ENCODE data around the gene SLC7A8.
A peak's percentile ranks its signal among the peaks of the same experiment; 100 is the strongest.

Gene SLC7A8

DNA sequence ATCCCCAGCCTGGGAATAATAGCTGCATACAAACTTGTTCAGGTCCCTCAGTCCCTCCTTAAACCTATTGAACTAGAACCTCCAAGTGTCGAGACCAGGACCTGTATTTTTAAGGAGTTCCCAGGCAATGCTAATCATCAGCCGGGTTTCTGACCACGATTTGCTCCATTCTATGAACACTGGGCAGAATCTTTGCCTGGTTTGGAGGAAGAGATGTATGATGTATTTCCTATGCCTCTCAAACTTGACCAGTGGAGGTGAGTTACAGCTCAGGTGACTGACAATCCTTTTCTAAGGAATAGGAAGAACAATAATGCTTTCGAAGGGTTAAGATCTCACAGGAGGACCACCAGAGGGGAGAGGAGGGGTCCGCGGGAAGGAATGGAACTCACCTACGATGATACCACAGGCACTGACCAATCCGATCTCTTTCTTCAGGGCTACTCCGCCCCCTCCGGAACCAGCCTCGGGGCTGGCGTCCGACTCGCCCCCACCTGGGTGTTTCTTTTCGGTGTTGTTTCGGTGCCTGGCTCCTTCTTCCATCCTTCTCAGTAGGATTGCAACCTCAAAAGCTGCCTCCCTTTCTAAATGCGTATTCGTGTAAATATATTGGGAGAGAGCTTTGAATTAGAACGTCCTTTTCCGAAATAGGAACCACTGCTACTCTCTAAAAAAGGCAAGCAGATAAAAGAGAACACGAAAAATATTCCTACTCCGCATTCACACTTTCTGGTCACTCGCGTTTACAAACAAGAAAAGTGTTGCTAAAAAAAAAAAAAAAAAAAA lies 895 bp downstream of the SLC7A8 start:
- no peaks in the 10 kb centered on the region for H3K9me3 ChIP-seq (ENCODE audit: control insufficient read depth, low read length)
- H3K4me1 ChIP-seq (ENCODE audit: control insufficient read depth, insufficient read depth, low read length, poor library complexity, severe bottlenecking), result no peaks in the 10 kb centered on the region
- no peak overlapping the region for H3K27ac ChIP-seq (ENCODE audit: low read depth, low read length, severe bottlenecking)
- H3K4me3 ChIP-seq (ENCODE audit: extremely low read depth, insufficient read depth, low read length, poor library complexity, severe bottlenecking), result peak overlapping the region; percentile 46
- no peaks in the 10 kb centered on the region for H3K36me3 ChIP-seq (ENCODE audit: control insufficient read depth, insufficient read depth, low read length)
- WGBS, 2 experiments (ENCODE audit: insufficient coverage in 2 of 2), result 0 to 1% methylated on average over 12 to 14 of the region's 24 CpGs

DNA sequence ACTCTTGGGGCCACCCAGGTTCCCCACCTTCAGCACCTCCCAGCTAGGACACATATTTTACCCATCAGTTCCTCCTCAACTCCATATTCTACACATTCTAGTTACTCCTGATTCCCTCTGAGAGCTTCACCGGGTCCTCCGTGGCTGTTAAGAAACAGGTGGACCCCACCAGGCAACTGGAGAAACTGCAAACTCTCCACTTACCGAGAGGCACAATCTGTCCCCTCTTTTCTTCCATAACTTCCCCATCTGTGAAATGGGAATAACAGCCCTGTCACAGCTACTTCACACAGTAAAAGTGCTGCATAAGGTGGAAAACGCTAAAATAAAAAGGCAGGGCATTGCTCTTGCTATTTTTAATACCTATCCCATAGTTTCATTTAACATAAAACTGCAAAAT lies 1.5 kb downstream of the SLC7A8 start:
- H3K9me3 ChIP-seq (ENCODE audit: control insufficient read depth, low read length), result no peaks in the 10 kb centered on the region
- H3K4me3 ChIP-seq (ENCODE audit: extremely low read depth, insufficient read depth, low read length, poor library complexity, severe bottlenecking), result peak overlapping the region; percentile 46
- H3K27ac ChIP-seq (ENCODE audit: low read depth, low read length, severe bottlenecking), result no peak overlapping the region
- H3K4me1 ChIP-seq (ENCODE audit: control insufficient read depth, insufficient read depth, low read length, poor library complexity, severe bottlenecking), result no peaks in the 10 kb centered on the region
- WGBS, 2 experiments (ENCODE audit: insufficient coverage in 2 of 2), result 26% methylated on average over 3 of the region's 4 CpGs; no CpG with 5 or more reads in 1 of the 2 experiments
- no peaks in the 10 kb centered on the region for H3K36me3 ChIP-seq (ENCODE audit: control insufficient read depth, insufficient read depth, low read length)

DNA sequence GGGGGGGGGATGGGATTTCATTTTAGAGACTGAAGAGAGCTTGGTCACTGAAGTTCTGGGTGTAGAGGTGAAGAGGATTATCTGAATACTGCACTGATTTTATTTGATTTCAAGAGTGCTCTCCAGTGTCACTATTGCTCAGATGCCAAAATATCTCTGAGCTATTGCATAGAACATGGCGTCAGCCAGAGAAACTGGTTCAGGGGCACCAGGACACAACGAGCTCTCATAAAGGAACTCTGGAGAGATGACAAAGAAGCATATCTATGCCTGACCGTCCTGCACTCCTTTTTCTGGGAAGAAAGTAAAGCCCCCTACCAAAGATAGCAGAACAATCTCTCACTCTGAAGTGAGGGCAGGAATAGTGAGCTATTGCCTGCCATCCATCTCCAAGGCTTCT lies 2.0 kb downstream of the SLC7A8 start:
- H3K36me3 ChIP-seq (ENCODE audit: control insufficient read depth, insufficient read depth, low read length), result no peaks in the 10 kb centered on the region
- 55 to 61% methylated on average over 3 of the region's 3 CpGs for WGBS, 2 experiments (ENCODE audit: insufficient coverage in 2 of 2)

DNA sequence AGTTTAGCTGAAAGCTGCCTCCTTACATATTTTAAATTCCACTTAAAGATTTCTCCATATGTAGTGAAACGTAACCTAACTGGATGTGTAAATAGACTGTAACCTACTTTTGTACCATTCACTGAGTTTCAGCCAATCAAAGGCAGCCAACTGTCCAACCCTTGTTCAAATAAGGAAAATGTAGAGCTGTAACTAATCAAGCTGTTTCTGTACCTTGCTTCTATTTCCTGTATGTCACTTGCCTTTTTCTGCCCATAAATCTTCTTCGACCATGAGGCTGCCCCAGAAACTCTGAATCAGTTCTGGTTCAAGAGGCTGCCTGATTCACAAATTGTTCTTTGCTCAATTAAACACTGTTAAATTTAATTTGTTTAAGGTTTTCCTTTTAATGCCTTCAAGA lies 6.3 kb downstream of the SLC7A8 start:
- no peak overlapping the region for H3K4me3 ChIP-seq (ENCODE audit: extremely low read depth, insufficient read depth, low read length, poor library complexity, severe bottlenecking)
- peaks cover 14% of the 10 kb centered on the region for H3K4me1 ChIP-seq (ENCODE audit: control insufficient read depth, insufficient read depth, low read length, poor library complexity, severe bottlenecking)
- H3K9me3 ChIP-seq (ENCODE audit: control insufficient read depth, low read length), result no peaks in the 10 kb centered on the region
- H3K36me3 ChIP-seq (ENCODE audit: control insufficient read depth, insufficient read depth, low read length), result no peaks in the 10 kb centered on the region
- H3K27ac ChIP-seq (ENCODE audit: low read depth, low read length, severe bottlenecking), result no peak overlapping the region
- WGBS, 2 experiments (ENCODE audit: insufficient coverage in 2 of 2), result 100% methylated on average over 1 of the region's 2 CpGs; no CpG with 5 or more reads in 1 of the 2 experiments

More for the DNA sequence above, 2.0 kb downstream of the SLC7A8 start:
- peak overlapping the region; percentile 46 for H3K4me3 ChIP-seq (ENCODE audit: extremely low read depth, insufficient read depth, low read length, poor library complexity, severe bottlenecking)
- no peaks in the 10 kb centered on the region for H3K4me1 ChIP-seq (ENCODE audit: control insufficient read depth, insufficient read depth, low read length, poor library complexity, severe bottlenecking)
- no peak overlapping the region for H3K27ac ChIP-seq (ENCODE audit: low read depth, low read length, severe bottlenecking)
- H3K9me3 ChIP-seq (ENCODE audit: control insufficient read depth, low read length), result no peaks in the 10 kb centered on the region

DNA sequence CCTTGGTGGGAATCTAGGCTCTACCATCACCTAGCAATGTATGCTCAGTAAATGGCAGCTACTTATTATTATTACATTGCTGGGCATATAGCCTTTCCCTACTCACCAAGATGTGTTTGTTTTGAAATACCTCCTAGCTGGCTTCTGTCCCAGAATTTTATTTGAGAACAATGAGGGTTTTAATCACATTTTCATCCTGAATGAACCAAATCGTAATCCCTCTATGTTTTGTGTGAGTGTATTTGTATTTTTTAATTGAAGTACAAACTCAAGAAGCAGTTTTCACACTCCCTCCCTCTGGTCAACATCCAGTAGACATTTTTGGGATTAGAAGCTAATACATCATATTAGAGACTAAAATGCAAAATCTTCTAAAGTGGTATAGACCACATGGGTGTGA lies 7.6 kb downstream of the SLC7A8 start:
- no peak overlapping the region for H3K27ac ChIP-seq (ENCODE audit: low read depth, low read length, severe bottlenecking)
- no CpG with 5 or more reads among the region's 1 CpG for WGBS, 2 experiments (ENCODE audit: insufficient coverage in 2 of 2)

DNA sequence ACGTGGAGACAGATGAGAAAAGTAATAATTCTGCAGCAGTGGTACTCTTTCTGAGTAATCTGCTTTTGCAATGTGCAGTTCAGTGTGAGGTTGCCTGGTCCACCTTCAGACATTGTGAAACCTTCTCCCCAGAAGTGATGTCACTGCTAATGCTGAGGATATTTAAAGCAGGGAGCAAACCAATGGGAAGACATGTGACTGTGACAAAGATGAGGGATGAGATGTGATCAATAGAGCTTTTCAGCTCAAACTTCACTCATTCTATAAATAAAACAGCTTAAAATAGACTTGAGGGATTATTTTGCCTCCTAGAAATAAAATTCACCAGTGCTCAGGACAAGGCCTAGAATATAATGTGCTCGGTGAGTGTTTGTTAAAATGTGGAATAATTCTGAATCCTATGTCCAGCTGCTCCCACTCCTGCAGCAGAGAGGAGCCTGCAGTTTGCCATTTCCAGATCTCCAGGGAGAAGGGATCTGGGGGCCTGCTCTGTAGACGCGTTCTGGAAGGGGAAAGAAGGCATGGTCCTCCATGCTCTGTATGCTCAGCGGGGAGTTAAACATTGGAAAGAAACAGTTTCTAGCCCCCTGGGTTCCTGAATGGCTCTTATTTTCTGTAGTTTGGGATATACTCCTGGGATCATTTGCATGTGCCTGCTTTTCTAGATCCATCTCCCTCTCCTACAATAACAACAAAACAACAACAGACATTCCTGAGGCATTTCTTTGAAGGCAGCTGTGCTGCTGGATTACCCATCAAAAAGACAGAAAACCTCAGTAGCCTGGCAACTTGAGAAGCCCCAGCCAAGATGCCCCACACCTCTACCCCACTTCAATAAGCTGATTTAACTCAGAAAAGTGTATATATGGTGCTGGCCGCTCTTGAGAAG lies 8.9 kb downstream of the SLC7A8 start:
- 49 to 50% methylated on average over 1 to 5 of the region's 6 CpGs for WGBS, 2 experiments (ENCODE audit: insufficient coverage in 2 of 2)
- H3K27ac ChIP-seq (ENCODE audit: low read depth, low read length, severe bottlenecking), result peak overlapping the region; percentile 83
- H3K4me1 ChIP-seq (ENCODE audit: control insufficient read depth, insufficient read depth, low read length, poor library complexity, severe bottlenecking), result peaks cover 14% of the 10 kb centered on the region
- no peak overlapping the region for H3K4me3 ChIP-seq (ENCODE audit: extremely low read depth, insufficient read depth, low read length, poor library complexity, severe bottlenecking)
- no peaks in the 10 kb centered on the region for H3K9me3 ChIP-seq (ENCODE audit: control insufficient read depth, low read length)
- H3K36me3 ChIP-seq (ENCODE audit: control insufficient read depth, insufficient read depth, low read length), result no peaks in the 10 kb centered on the region

More for the DNA sequence above, 7.6 kb downstream of the SLC7A8 start:
- Histone ChIP-seq H3K36me3 (ENCODE audit: control insufficient read depth, insufficient read depth, low read length) (no peaks in the 10 kb centered on the region), H3K9me3 (ENCODE audit: control insufficient read depth, low read length) (no peaks in the 10 kb centered on the region), H3K4me3 (ENCODE audit: extremely low read depth, insufficient read depth, low read length, poor library complexity, severe bottlenecking) (no peak overlapping the region), H3K4me1 (ENCODE audit: control insufficient read depth, insufficient read depth, low read length, poor library complexity, severe bottlenecking) (peaks cover 14% of the 10 kb centered on the region)

DNA sequence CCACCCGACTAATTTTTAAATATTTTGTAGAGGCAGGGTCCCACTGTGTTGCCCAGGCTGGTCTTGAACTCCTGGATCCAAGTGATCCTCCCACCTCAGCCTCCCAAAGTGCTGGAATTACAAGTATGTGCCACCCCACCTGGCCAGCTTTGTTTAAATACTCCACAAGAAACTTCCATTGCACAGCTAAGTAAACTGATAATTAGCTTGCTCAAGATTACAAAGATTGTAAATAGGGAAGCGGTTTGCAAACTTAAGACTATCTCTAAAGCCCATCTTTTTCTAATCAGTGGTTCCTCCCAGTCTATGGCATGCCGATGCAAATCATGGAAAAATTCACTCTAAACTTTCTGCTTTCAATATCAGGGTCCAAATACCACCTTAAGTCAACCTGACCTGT lies 9.7 kb downstream of the SLC7A8 start:
- no peaks in the 10 kb centered on the region for H3K36me3 ChIP-seq (ENCODE audit: control insufficient read depth, insufficient read depth, low read length)
- peak overlapping the region; percentile 83 for H3K27ac ChIP-seq (ENCODE audit: low read depth, low read length, severe bottlenecking)
- H3K4me1 ChIP-seq (ENCODE audit: control insufficient read depth, insufficient read depth, low read length, poor library complexity, severe bottlenecking), result peaks cover 14% of the 10 kb centered on the region

DNA sequence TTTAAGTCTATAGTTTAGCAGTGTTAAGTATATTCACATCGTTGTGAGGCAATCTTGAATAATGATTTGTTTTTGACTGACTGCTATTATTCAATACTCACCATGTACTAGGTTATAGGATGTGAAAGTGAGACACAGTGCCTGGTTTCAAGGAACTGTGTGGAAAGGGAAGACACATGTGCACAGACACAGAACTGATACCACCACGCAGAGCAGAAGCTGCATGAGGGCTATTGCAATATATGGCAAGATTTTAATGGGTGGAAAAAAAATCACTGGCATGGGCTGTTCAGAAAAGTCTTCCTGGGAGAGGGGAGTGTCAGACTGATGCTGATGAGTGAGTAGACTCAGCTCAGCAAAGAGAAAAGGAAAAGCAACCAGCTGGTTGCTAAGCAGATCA lies 10.4 kb downstream of the SLC7A8 start:
- Histone ChIP-seq H3K4me3 (ENCODE audit: extremely low read depth, insufficient read depth, low read length, poor library complexity, severe bottlenecking) (no peak overlapping the region), H3K9me3 (ENCODE audit: control insufficient read depth, low read length) (no peaks in the 10 kb centered on the region), H3K27ac (ENCODE audit: low read depth, low read length, severe bottlenecking) (no peak overlapping the region), H3K36me3 (ENCODE audit: control insufficient read depth, insufficient read depth, low read length) (no peaks in the 10 kb centered on the region), H3K4me1 (ENCODE audit: control insufficient read depth, insufficient read depth, low read length, poor library complexity, severe bottlenecking) (peaks cover 14% of the 10 kb centered on the region)
- WGBS, 2 experiments (ENCODE audit: insufficient coverage in 2 of 2), result 100% methylated on average over 1 of the region's 2 CpGs

More for the DNA sequence above, 9.7 kb downstream of the SLC7A8 start:
- Histone ChIP-seq H3K4me3 (ENCODE audit: extremely low read depth, insufficient read depth, low read length, poor library complexity, severe bottlenecking) (no peak overlapping the region), H3K9me3 (ENCODE audit: control insufficient read depth, low read length) (no peaks in the 10 kb centered on the region)
- whole genome bisulfite sequencing, 2 experiments (ENCODE audit: insufficient coverage in 2 of 2), result 67 to 90% methylated on average over 1 to 2 of the region's 3 CpGs

DNA sequence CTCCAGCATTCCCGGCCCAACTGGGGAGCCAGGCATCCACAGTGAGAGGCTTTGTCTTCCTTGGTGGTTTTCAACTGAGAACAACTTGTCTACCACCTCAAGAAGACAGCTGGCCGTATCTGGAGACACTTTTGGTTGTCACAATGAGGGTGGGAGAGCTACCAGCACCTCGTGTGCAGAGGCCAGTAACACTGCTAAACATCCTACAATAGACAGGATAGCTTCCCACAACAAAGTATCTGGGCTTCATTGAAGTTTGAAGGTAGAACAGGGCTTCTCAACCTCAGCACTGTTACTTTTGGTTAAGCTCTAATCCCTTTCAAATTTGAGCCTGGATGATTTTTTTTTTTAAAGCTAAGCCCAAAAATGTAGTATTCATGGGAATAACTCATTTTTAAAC lies 10.9 kb downstream of the SLC7A8 start:
- WGBS, 2 experiments (ENCODE audit: insufficient coverage in 2 of 2), result 90 to 100% methylated on average over 1 to 2 of the region's 3 CpGs
- Histone ChIP-seq H3K9me3 (ENCODE audit: control insufficient read depth, low read length) (no peaks in the 10 kb centered on the region), H3K4me1 (ENCODE audit: control insufficient read depth, insufficient read depth, low read length, poor library complexity, severe bottlenecking) (peaks cover 14% of the 10 kb centered on the region), H3K36me3 (ENCODE audit: control insufficient read depth, insufficient read depth, low read length) (no peaks in the 10 kb centered on the region), H3K27ac (ENCODE audit: low read depth, low read length, severe bottlenecking) (no peak overlapping the region), H3K4me3 (ENCODE audit: extremely low read depth, insufficient read depth, low read length, poor library complexity, severe bottlenecking) (no peak overlapping the region)

DNA sequence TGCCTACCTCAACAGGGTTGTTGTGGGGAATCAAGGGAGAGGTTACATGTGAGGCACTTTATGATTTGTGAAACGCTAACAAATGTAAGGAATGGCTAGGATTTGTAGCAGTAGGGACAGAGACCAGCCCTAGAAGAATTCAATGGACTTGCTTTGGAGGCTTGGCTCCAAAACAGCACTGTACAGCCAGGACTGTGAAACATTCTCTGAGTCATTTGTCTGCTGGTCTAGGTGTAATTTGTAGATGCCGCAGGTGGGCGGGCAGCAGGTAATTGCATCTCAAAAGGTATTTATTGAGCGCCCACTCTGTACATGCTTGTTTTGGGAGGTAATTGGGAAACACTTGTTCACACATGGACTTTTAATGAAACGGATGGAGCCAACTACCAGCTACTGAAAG lies 11.4 kb downstream of the SLC7A8 start:
- H3K27ac ChIP-seq (ENCODE audit: low read depth, low read length, severe bottlenecking), result peak overlapping the region; percentile 43
- peaks cover 14% of the 10 kb centered on the region for H3K4me1 ChIP-seq (ENCODE audit: control insufficient read depth, insufficient read depth, low read length, poor library complexity, severe bottlenecking)
- 100% methylated on average over 3 of the region's 5 CpGs for WGBS, 2 experiments (ENCODE audit: insufficient coverage in 2 of 2)
- H3K36me3 ChIP-seq (ENCODE audit: control insufficient read depth, insufficient read depth, low read length), result no peaks in the 10 kb centered on the region
- H3K9me3 ChIP-seq (ENCODE audit: control insufficient read depth, low read length), result no peaks in the 10 kb centered on the region
- H3K4me3 ChIP-seq (ENCODE audit: extremely low read depth, insufficient read depth, low read length, poor library complexity, severe bottlenecking), result no peak overlapping the region

All from mesodermal cell (in vitro differentiated cells).